GM13977 (cell line): ENCODE data around the gene RNF146.
"Not testable (repeated sequence)": the region's sequence is repeated elsewhere in the genome, so short reads cannot be mapped to it uniquely, and the experiment has no call there.

Experiments used
- DNase-seq: peaks from one replicate; pipeline ENCODE4 v3.0.0; 2012; ENCODE audit warnings: low spot score
- in situ Hi-C: fragments of 300-500 bp; cut with MboI; formaldehyde crosslinking; loops from one replicate; pipeline ENCODE4 v1.12.0; 2022; ENCODE audit warnings: low sequenced_read_pairs, low pct_unique_long_range_greater_than_20kb, mixed read lengths, inconsistent platforms; ENCODE audit not compliant: unreplicated experiment
- TF ChIP-seq, protein P1 (sequence below): IDR thresholded peaks from 2 replicates; pipeline ENCODE4 v1.5.1; 2012; ENCODE audit warnings: mild to moderate bottlenecking, control low read depth; ENCODE audit not compliant: insufficient read depth; ENCODE audit errors: extremely low read depth, missing control alignments

The RNF146 gene, protein sequence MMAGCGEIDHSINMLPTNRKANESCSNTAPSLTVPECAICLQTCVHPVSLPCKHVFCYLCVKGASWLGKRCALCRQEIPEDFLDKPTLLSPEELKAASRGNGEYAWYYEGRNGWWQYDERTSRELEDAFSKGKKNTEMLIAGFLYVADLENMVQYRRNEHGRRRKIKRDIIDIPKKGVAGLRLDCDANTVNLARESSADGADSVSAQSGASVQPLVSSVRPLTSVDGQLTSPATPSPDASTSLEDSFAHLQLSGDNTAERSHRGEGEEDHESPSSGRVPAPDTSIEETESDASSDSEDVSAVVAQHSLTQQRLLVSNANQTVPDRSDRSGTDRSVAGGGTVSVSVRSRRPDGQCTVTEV

DNA sequence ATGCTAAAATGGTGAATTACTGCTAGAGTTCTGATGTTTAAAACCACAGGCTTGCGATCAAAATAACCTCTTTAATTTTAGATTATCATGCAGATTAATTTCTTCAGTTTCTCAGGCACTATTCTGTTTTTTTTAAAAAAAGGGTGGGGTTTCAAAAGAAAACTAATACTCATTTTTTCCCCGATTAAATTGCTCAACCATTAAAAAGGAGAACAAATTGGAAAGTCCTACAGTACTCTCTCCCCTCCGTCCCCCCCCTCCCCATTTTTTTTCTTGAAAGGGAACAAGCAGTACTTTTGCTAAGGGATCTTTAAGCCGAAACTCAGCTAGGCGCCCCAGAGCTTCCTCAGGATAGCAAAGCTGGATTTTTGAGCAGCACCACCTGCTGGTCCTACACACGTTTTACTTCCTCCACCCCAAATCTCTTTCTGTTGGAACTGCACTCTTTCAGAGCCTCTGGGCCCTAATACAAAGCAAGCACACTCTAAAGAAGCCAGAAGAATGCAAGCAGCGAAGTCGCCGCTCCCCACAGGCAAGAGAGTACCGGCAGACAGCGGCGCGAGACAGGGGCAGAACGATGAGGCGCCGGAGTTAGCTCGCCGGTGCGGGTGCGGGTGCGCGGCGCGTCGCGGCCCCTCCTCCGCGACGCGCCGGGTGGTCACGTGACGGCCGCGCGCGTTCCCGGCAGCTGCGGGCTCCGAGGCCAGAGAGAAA, at the start of gene RNF146:
Gene RNF146, plus strand, starts transcription at position 687 of the 714 bp plus-strand sequence. CDS start 13,475 bp downstream, outside the sequence.
- in situ Hi-C loops: no loop called here
- peak; percentile 90 for DNase-seq
- TF ChIP-seq, protein P1, sequence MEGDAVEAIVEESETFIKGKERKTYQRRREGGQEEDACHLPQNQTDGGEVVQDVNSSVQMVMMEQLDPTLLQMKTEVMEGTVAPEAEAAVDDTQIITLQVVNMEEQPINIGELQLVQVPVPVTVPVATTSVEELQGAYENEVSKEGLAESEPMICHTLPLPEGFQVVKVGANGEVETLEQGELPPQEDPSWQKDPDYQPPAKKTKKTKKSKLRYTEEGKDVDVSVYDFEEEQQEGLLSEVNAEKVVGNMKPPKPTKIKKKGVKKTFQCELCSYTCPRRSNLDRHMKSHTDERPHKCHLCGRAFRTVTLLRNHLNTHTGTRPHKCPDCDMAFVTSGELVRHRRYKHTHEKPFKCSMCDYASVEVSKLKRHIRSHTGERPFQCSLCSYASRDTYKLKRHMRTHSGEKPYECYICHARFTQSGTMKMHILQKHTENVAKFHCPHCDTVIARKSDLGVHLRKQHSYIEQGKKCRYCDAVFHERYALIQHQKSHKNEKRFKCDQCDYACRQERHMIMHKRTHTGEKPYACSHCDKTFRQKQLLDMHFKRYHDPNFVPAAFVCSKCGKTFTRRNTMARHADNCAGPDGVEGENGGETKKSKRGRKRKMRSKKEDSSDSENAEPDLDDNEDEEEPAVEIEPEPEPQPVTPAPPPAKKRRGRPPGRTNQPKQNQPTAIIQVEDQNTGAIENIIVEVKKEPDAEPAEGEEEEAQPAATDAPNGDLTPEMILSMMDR: peak; percentile 70

DNA sequence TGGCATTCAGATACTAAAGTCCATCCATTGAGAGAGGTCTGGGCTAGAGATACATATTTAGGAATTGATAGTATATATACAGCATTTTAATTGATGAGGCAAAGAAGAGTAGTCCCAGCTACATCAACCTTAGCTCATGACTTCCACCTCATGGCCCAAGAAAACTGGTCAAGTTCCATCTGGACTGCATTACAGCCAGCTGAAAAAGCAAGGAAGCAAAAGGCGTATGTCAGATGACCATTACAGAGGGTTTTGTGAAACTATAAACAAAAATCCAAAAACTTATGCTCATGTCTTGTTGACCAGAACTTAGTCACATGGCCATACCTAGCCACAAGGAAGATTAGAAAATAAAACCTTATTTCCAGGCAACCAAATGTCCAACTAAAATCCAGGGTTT, 46.8 kb upstream of the RNF146 start:
- TF ChIP-seq, protein P1: no peak
- no peak for DNase-seq
- in situ Hi-C loops: no loop called here

DNA sequence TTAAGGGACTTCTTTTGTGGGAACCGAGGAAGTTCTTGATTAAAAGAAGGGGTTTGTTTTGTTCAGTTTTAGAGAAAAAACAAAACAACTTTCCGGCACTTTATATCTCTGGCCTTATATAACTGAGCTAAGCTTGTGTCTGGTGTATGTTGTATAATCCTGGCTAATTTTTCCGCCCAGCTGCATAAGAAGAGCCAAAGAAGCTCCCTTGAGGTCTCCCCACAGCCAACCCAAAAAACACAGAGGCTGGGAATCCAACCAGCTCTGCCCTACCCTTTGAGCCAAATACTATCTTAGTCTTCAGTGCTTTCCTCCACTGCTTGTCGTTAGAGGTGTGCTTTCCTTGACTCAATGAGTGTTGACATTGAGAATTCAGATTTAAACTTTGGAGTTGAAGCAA, 45.5 kb upstream of the RNF146 start:
- TF ChIP-seq, protein P1: no peak
- in situ Hi-C loops: no loop called here

DNA sequence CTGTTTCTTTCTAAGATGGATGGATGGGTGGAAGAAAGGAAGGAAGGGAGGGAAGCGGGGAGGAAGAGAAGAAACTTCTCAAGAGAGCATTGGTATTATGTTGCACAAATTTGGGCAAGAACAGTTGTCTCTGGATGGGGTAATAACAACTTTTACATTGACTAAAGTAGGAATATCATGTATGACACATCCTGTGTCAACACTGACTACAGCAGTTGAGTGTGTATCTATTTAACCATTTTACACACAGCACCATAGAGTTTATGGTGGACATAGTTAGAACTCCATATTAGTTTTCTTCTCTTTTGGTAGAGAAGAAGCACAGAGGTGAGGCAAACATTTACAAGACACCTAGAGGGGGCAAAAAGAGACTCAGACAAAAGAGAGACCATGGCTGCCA, 44.2 kb upstream of the RNF146 start:
- TF ChIP-seq, protein P1: no peak
- in situ Hi-C loops: no loop called here
- DNase-seq: no peak

More for the DNA sequence above, 45.5 kb upstream of the RNF146 start:
- DNase-seq: no peak

DNA sequence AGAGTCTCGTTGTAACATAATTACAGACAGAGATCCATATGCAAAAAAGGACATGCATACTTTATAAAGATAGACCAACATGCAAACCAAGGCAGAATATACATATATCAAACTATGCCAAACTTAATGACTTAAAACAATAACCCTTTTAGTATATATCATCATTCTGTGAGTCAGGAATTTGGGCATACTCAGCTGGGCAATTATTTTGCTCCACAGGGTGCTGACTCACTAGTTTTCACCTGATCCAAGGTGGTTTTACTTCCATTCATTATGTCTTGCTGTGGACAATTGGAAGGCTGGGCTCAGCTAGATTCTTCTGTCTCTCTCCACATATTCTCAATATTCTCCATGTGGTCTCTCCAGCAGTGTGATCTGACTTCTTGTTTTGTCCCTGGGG, 41.2 kb upstream of the RNF146 start:
- in situ Hi-C loops: no loop called here
- TF ChIP-seq, protein P1: no peak
- no peak for DNase-seq

DNA sequence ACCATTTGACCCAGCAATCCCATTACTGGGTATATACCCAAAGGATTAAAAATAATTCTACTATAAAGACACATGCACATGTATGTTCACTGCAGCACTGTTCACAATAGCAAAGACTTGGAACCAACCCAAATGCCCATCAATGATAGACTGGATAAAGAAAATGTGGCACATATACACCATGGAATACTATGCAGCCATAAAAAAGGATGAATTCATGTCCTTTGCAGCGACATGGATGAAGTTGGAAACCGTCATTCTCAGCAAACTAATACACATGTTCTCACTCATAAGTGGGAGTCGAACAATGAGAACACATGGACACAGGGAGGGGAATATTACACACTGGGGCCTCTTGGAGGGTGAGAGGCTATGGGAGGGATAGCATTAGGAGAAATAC, 32.8 kb upstream of the RNF146 start:
- DNase-seq, in situ Hi-C loops: not testable (repeated sequence)

DNA sequence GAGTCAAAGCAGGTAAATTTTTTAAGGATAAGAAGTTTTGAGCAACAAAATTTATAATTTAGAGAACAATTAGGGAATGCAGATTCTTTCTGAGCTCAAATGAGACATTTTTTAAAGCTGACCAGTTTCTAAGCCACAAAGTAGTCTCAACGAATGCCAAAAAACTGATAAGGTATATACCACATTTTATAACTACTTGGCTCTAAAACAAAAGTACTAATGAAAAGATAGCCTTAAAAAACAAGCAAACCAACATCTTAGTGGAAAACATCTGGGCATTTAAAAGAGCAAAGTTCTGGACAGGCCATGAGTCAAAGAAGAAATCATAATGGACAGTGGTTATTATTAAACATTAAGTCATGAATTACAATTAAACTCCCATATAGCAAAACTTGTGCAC, 23.2 kb upstream of the RNF146 start:
- no peak for DNase-seq
- TF ChIP-seq, protein P1: no peak
- in situ Hi-C loops: no loop called here
